Kasumi-1 (cell line): Measurements from ENCODE around the gene CFAP299.

Experiments used
- DNase-seq, 2 experiments: peaks; one replicate each; lab custom pipeline; 2025; lab: John Stamatoyannopoulos, UW

The CFAP299 gene

GRCh38 chr4:80447493-80447892 lies 112.0 kb downstream of the CFAP299 start:
- no peak for DNase-seq

GRCh38 chr4:80448056-80448455 lies 112.5 kb downstream of the CFAP299 start:
- no peak for DNase-seq

DNA sequence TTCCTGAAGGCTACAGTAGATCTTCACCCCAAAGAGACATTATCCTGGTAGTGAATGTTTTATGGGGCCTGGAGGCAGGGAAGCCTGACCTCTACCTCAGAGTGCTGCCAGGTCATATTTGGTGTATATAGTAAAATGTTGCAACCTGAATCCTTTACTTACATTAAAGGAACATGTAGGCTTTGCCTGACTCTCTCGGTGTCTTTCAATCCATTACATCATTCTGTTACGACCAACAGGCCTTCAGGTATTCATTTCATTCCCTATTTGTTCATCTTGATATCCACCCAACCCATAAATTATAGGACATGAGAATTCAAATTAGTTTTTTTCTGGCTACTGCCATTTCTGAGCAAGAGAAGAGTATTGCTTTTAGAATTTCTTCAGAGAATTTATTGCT lies 116.5 kb downstream of the CFAP299 start:
- DNase-seq: no peak

DNA sequence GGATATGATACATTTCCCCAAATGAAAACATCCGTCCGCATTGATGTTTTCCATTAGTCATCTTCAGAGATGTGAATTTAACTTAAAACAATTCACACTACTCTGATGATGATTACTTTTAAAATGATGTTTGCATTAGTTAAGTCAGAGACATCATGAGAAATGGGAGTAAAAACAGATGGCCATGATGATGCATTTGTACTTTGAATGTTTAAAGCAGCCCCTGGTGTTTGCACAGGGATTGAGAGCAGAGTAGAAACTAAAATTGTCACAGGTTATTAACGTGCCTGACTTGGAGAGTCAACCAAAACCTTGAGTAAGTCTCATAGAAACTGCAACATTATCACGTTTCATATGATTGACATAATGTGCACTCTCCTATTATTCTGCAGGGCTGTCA lies 117.2 kb downstream of the CFAP299 start:
- no peak for DNase-seq

DNA sequence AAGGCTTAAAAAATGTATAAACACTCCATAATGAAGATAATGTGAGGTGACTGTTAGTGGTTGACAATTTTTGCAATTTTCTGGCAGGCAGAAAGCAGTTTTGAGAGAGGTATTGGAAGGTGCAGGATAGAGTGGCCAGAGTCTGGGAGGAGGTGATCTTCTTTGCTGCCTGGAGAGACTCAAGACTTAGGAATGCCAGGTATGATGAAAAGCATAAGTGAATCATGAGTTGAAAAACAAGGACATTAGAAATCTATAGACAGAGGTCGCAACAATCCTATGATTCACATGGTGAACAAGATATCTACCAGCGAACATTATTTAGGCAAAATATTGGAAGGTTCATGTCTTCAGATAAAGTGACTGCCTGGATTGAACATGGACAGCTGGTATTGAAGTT lies 118.5 kb downstream of the CFAP299 start:
- no peak for DNase-seq

DNA sequence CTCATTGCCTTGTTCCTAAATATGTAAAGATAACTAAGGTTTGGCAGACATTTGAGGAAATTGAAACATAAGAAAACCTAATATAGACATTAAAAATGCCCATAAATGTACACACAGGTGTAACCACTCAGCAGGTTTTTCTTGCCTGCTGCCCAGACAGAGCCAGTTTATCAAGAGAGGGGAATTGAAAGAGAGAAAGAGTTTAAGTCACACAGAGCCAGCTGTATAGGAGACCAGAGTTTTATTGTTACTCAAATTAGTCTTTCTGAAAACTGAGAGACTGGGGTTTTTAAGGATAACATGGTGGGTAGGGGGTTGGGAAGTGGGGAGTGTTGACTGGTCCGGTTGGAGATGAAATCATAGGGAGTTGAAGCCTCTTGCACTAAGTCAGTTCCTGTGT lies 119.0 kb downstream of the CFAP299 start:
- DNase-seq: no peak

DNA sequence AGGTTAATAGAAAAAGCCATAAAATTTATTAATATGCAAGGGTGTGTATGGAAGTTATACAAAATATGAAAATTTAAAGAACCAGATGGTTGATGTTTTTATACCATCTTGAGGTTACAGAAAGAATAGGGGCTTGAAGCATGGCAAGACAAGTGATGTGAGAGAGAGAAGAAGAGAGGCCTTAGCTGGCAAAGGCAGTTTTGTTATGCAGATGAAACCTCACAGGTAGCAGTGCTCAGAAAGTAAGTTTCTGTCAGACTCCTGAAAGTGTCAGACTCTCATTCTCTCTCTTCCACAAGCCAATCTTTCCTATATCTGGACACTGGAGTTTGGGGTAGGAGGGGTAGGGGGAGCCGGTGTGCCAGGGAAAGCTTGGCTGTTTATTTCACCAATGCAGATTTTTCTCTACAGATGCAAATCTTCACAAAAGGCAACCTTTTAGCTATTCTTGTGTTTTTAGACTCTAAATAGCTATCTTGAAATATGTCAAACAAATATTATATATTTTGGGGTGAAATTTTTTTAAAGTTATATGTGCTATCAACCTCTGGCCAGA lies 124.5 kb downstream of the CFAP299 start:
- DNase-seq: no peak

- DNase-seq: no peak
These were observed 125.9 kb downstream of the CFAP299 start for GRCh38 chr4:80461412-80461811.

- no peak for DNase-seq
These were observed 127.1 kb downstream of the CFAP299 start for GRCh38 chr4:80462621-80463091.

- no peak for DNase-seq
These were observed 128.0 kb downstream of the CFAP299 start for GRCh38 chr4:80463509-80463908.

- DNase-seq: no peak
These were observed 129.7 kb downstream of the CFAP299 start for GRCh38 chr4:80465238-80465637.

DNA sequence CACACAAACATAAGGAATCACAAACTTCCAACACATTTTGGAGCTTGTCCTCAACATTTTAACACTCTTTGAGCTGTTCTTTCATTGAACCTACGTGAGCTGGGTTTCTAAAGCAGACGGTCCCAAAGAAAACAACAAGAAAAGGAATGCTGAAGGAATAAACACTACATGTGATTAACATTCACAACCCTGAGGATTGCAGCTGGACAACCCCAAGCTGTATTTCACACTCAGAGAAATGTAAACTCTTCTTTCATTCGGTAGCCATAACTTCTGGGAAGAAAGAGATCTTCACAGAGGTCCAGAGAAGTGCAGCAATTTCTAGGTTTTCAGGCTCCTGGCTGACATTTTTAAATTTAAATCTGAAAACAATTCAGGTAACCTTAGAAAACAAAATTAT lies 130.2 kb downstream of the CFAP299 start:
- DNase-seq: no peak

- DNase-seq: no peak
These were observed 131.1 kb downstream of the CFAP299 start for GRCh38 chr4:80466618-80467017.

DNA sequence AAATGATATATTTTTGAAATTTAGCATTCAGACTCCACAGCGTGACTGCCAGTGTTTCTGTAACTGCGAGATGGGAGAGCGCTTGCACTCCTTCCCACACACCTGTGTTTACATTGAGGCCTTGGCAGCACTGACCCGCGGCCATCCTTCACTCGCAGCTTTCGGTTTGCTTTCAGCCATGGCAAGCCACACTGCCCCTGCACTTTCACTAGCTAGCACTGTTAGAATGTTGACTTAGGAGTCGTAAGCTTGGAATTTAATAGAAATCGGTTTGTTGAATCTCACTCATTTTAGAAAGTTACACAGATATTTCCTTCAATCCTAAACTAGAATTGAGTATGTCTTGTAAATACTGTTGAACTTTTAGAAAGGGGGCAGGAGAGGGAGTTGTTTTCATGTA lies 136.2 kb downstream of the CFAP299 start:
- no peak for DNase-seq

- DNase-seq: no peak
These were observed 139.7 kb downstream of the CFAP299 start for GRCh38 chr4:80475236-80475635.

GRCh38 chr4:80475798-80476197 lies 140.3 kb downstream of the CFAP299 start:
- DNase-seq: no peak

DNA sequence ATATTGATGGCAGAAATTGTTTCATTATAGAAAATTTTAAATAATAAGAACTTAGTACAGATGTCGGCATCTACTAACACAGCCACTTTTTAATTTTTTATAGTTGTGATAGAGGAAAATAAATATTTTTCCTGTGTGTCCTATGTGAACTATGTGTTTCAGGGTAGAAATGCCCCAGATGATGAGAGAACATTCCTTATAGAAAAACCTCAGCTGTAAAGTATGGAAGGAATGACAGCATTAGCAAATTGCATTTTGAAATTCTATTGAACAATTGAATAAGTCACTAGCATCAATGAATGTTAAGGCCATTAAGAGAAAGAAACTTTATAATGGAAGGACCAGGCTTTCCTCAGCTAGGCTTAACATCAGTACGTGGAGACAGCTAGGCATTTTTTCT lies 149.2 kb downstream of the CFAP299 start:
- DNase-seq: no peak

DNA sequence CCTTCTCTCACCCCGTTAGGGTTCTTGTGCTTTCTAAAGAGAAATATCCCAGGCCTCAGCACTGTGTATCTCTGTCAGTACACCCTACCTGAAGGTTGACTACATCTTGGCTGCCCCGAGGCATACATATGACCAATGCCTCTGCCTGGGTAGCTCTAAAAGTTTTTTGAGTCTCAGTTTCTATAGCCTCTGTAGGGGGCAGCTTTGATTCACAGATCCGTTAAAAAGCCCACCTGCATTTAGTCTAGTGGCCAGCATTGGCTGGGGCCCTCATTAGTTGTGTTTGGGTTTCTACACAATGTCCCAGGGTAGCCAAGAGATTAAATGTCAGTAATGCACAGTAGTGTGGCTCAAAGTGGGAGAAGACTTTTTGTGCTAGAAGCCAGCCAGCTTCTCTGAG lies 151.1 kb downstream of the CFAP299 start:
- DNase-seq: no peak

DNA sequence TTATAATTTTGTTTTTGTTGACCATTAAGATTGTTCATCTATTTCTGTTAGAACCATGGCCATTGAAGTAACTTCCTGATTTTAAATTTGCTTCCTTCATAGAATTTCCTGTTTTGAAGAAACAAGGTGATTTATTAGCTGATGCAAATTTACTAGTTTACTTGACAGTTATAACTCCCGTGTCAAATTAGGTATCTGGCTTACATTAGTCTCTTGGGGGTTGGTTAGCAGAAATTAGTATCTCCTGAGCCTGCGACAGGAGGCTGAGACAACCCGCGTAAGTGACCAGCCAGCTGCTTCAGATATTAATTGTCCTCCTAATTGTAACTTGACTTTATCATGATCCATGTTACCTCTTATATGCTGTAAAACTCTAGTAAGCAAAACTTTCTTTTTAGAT lies 154.3 kb downstream of the CFAP299 start:
- no peak for DNase-seq

- no peak for DNase-seq
These were observed 157.2 kb downstream of the CFAP299 start for GRCh38 chr4:80492761-80493160.

GRCh38 chr4:80495865-80496264 lies 160.3 kb downstream of the CFAP299 start:
- no peak for DNase-seq

DNA sequence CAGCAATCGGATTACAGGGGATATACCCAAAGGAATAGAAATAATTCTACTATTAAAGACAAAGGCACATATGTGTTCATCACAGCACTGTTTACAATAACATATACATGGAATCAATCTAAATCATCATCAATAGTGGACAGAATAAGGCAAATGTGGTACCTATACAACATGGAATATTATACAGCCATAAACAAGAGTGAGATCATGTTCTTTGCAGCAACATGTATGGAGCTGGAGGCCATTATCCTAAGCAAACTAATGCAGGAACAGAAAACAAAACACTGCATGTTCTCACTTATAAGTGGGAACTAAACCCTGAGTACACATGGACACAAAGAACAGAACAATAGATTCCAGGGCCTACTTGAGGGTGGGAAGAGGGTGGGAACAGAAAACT lies 163.2 kb downstream of the CFAP299 start:
- DNase-seq: no peak

GRCh38 chr4:80500613-80501012 lies 165.1 kb downstream of the CFAP299 start:
- peak; percentile 21 to 44 for DNase-seq

GRCh38 chr4:80507077-80507476 lies 171.5 kb downstream of the CFAP299 start:
- no peak for DNase-seq

- peak in 1 of 2 experiments; percentile 18 for DNase-seq
These were observed 172.0 kb downstream of the CFAP299 start for GRCh38 chr4:80507507-80507906.
